MM.1S (cell line): ENCODE measurements around the gene PHTF1.

Experiments used
- DNase-seq: peaks from one replicate; pipeline ENCODE4 v3.0.0-alpha.2; 2015
- H2AFZ ChIP-seq: fragments of 300-600 bp; sonication (generic); 2 replicates; pipeline ENCODE4 v1.6.0; 2016; ENCODE audit warnings: antibody characterized with exemption, low read length
- H3F3A ChIP-seq: fragments of 300-600 bp; sonication (generic); 2 replicates; pipeline ENCODE4 v1.6.1; 2016; ENCODE audit warnings: mild to moderate bottlenecking, antibody characterized with exemption, low read length, moderate library complexity, mixed read lengths; ENCODE audit not compliant: insufficient read depth
- H3K27ac ChIP-seq: fragments of 300-600 bp; sonication (generic); 2 replicates; pipeline ENCODE4 v1.5.1; 2016; ENCODE audit warnings: mild to moderate bottlenecking, low read length
- H3K27me3 ChIP-seq: fragments of 300-600 bp; sonication (generic); replicated peaks from 2 replicates; pipeline ENCODE4 v1.6.0; 2016; ENCODE audit warnings: low read length; ENCODE audit not compliant: insufficient read depth
- H3K36me3 ChIP-seq: fragments of 300-600 bp; sonication (generic); replicated peaks from 2 replicates; pipeline ENCODE4 v1.6.1; 2016; ENCODE audit warnings: mild to moderate bottlenecking, low read length, mixed read lengths; ENCODE audit not compliant: insufficient read depth
- H3K4me1 ChIP-seq: fragments of 300-600 bp; sonication (generic); 2 replicates; pipeline ENCODE4 v1.6.1; 2016; ENCODE audit warnings: low read length, mixed read lengths
- H3K4me2 ChIP-seq: fragments of 300-600 bp; sonication (generic); 2 replicates; pipeline ENCODE4 v1.6.0; 2016; ENCODE audit warnings: low read depth, low read length
- H3K4me3 ChIP-seq: fragments of 300-600 bp; sonication (generic); 2 replicates; pipeline ENCODE4 v1.5.1; 2016; ENCODE audit warnings: low read length, mixed read lengths
- H3K79me2 ChIP-seq: fragments of 300-600 bp; sonication (generic); 2 replicates; pipeline ENCODE4 v1.6.1; 2016; ENCODE audit warnings: mixed run types, low read length, mixed read lengths
- H3K9ac ChIP-seq: fragments of 300-600 bp; sonication (generic); 2 replicates; pipeline ENCODE4 v1.6.1; 2016; ENCODE audit warnings: low read length, mixed read lengths
- H3K9me2 ChIP-seq: fragments of 300-600 bp; sonication (generic); replicated peaks from 2 replicates; pipeline ENCODE4 v1.6.1; 2016; ENCODE audit warnings: mild to moderate bottlenecking, low read length, mixed read lengths; ENCODE audit not compliant: insufficient read depth
- H3K9me3 ChIP-seq: fragments of 300-600 bp; sonication (generic); replicated peaks from 2 replicates; pipeline ENCODE4 v1.6.1; 2016; ENCODE audit warnings: mild to moderate bottlenecking, low read length, mixed read lengths; ENCODE audit not compliant: insufficient read depth
- H4K20me1 ChIP-seq: fragments of 300-600 bp; sonication (generic); 2 replicates; pipeline ENCODE4 v1.6.1; 2016; ENCODE audit warnings: mild to moderate bottlenecking, low read length, moderate library complexity, mixed read lengths; ENCODE audit not compliant: insufficient read depth
- EZH2 ChIP-seq: fragments of 300-600 bp; sonication (generic); optimal IDR thresholded peaks from 2 replicates; pipeline ENCODE3; 2017; ENCODE audit warnings: low read depth, mild to moderate bottlenecking, antibody characterized with exemption, low read length, mixed read lengths
- EZH2phosphoT487 ChIP-seq: fragments of 300-600 bp; sonication (generic); IDR thresholded peaks from 2 replicates; pipeline ENCODE4 v1.6.1; 2018; ENCODE audit warnings: antibody characterized with exemption, low read length
- TF ChIP-seq, protein P1 (sequence below): fragments of 300-600 bp; sonication (generic); IDR thresholded peaks from 2 replicates; pipeline ENCODE4 v1.5.1; 2016; ENCODE audit warnings: antibody characterized with exemption, low read length, mixed read lengths

The PHTF1 gene

DNA sequence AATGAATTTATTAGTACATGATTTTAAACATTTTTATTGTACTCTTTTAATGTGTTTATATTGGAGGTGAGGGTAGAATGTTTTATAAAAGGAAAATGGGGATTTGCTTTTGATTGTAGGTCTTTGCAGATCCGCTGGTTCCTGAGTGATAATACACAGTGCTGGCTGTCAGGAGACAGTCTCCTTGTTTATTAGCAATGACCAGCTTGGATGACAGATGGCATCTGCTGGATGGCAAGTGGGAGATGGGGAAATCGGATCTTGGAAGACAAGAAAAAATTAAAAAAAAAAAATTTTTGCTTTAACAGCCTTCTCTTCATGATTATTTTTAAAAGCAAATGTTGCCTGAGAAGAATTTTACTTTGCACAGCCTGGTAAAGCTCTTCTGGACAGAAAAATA lies 4.4 kb upstream of the PHTF1 start:
- no peaks in the 10 kb centered on the region for H4K20me1 ChIP-seq
- H3K9me3 ChIP-seq = no peaks in the 10 kb centered on the region
- DNase-seq = no peak
- H3F3A ChIP-seq = peaks cover 7% of the 10 kb centered on the region; the same call in 1 of the 2 replicates
- no peaks in the 10 kb centered on the region for H3K9me2 ChIP-seq
- H3K4me3 ChIP-seq = no peak overlapping the region
- no peak overlapping the region for H3K4me2 ChIP-seq
- no peak overlapping the region for H3K27ac ChIP-seq
- no peaks in the 10 kb centered on the region for H3K36me3 ChIP-seq
- no peak for TF ChIP-seq EZH2
- TF ChIP-seq EZH2phosphoT487 = no peak
- TF ChIP-seq, protein P1, sequence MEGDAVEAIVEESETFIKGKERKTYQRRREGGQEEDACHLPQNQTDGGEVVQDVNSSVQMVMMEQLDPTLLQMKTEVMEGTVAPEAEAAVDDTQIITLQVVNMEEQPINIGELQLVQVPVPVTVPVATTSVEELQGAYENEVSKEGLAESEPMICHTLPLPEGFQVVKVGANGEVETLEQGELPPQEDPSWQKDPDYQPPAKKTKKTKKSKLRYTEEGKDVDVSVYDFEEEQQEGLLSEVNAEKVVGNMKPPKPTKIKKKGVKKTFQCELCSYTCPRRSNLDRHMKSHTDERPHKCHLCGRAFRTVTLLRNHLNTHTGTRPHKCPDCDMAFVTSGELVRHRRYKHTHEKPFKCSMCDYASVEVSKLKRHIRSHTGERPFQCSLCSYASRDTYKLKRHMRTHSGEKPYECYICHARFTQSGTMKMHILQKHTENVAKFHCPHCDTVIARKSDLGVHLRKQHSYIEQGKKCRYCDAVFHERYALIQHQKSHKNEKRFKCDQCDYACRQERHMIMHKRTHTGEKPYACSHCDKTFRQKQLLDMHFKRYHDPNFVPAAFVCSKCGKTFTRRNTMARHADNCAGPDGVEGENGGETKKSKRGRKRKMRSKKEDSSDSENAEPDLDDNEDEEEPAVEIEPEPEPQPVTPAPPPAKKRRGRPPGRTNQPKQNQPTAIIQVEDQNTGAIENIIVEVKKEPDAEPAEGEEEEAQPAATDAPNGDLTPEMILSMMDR = no peak
- H2AFZ ChIP-seq = no peak overlapping the region
- H3K4me1 ChIP-seq = 0 out of 2 replicates have a peak, but pooled peaks cover 7% of the 10 kb centered on the region
- H3K27me3 ChIP-seq = no peaks in the 10 kb centered on the region
- H3K9ac ChIP-seq = no peak overlapping the region
- peaks cover 1% of the 10 kb centered on the region; the same call in 1 of the 2 replicates for H3K79me2 ChIP-seq

DNA sequence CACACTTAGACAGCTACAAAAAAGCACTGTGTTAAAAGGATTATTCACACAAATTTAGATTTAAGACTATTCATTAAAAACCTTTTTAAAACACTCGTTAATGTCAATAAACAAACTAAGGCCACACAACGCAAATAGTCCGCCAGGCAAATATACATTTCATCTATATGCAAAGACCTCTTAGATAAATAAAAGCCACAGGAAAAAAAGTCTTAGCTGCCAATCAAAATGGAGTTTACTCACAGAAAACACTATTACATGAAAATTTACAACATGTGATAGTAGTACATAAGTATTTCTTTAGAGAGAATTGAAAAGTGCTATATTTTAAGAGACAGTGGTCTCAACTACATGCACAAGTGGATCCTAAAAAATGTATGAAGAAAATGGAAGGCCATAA lies 2.7 kb upstream of the PHTF1 start:
- H3F3A ChIP-seq = peaks cover 13% of the 10 kb centered on the region; the same call in 1 of the 2 replicates
- DNase-seq = no peak
- no peak overlapping the region for H2AFZ ChIP-seq
- H3K36me3 ChIP-seq = no peaks in the 10 kb centered on the region
- H3K4me2 ChIP-seq = no peak overlapping the region
- no peaks in the 10 kb centered on the region for H3K27me3 ChIP-seq
- H3K4me3 ChIP-seq = no peak overlapping the region
- H4K20me1 ChIP-seq = no peaks in the 10 kb centered on the region
- peaks cover 17% of the 10 kb centered on the region for H3K79me2 ChIP-seq
- TF ChIP-seq EZH2 (no peak), EZH2phosphoT487 (no peak)
- TF ChIP-seq, protein P1 = no peak
- no peak overlapping the region for H3K9ac ChIP-seq
- no peaks in the 10 kb centered on the region for H3K9me2 ChIP-seq
- 0 out of 2 replicates have a peak, but pooled peaks cover 7% of the 10 kb centered on the region for H3K4me1 ChIP-seq
- H3K9me3 ChIP-seq = no peaks in the 10 kb centered on the region
- H3K27ac ChIP-seq = no peak overlapping the region

DNA sequence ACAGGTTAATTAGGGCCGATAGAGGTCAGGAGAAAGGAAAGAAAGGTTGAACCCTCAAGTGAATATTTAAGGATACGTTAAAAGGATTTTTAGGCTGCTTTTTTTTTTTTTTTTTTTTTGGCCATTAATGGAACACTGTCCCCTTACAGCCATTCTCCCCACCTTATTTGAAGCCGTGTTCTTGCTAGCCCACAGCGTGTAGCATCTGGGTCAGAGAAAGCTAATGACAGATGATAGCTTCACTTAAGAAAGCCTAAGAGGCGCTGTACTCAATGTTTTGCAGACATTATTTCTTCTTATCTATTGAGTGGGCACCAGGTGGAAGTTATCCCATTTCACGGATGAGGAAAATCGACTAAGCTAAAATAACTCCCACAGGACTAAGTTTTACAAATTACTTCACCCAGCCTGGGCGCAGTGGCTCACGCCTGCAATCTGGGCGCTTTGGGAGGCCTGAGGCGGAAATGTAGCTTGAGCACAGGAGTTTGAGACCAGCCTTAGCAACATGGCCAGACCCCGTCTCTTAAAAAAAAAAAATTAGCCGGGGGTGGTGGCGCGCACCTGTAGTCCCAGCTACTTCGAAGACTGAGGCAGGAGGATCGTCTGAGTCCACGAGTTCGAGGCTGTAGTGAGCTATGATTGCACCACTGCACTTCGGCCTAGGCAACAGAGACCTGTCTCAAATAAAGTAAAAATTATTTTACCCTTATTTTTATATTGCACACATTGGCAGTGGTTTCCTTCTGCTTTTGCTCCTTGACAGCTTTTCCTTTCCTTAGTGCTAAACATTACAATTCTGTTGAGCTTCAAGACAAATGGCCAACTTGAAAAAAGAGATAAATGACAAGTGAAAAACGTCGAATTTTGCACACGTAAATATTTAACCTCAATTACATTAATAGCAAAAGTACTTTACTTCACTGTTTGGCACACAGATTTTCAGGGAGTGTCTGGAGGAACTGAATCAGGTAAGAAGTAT lies 1.1 kb upstream of the PHTF1 start:
- Histone ChIP-seq H3K9ac (peak overlapping the region; percentile 82; the same call in 1 of the 2 replicates), H3F3A (peaks cover 13% of the 10 kb centered on the region; the same call in 1 of the 2 replicates), H3K9me3 (no peaks in the 10 kb centered on the region), H4K20me1 (no peaks in the 10 kb centered on the region), H3K9me2 (no peaks in the 10 kb centered on the region), H3K27ac (peak overlapping the region; percentile 78; the same call in 1 of the 2 replicates), H3K27me3 (no peaks in the 10 kb centered on the region), H3K79me2 (peaks cover 25% of the 10 kb centered on the region), H3K4me1 (0 out of 2 replicates have a peak, but pooled peaks cover 1% of the 10 kb centered on the region), H3K4me3 (peak overlapping the region; percentile 64), H3K4me2 (peak overlapping the region; percentile 76; the same call in 1 of the 2 replicates), H3K36me3 (no peaks in the 10 kb centered on the region), H2AFZ (peak overlapping the region; percentile 71)
- no peak for TF ChIP-seq EZH2phosphoT487
- TF ChIP-seq, protein P1 = no peak
- no peak for TF ChIP-seq EZH2
- no peak for DNase-seq
